Peyer's patch (tissue), 4 donors: Measurements from ENCODE around the gene SRCIN1.

Experiments
- CTCF ChIP-seq, 6 experiments: fragments of 450-650 bp in 4 of 6; fragments of 200-600 bp in 2 of 6; sonication (generic) in 1 of 6; IDR thresholded peaks; one replicate each; pipeline ENCODE4 v1.5.1; 2017 to 2019; ENCODE audit warnings: antibody characterized with exemption in 6 of 6, mild to moderate bottlenecking in 3 of 6, moderate library complexity in 1 of 6
- POLR2A ChIP-seq, 2 donors: fragments of 450-650 bp; IDR thresholded peaks; one replicate each; pipeline ENCODE4 v1.5.1; 2017; ENCODE audit warnings: antibody characterized with exemption in 2 of 2, mild to moderate bottlenecking in 2 of 2, moderate library complexity in 2 of 2

GRCh38 chr17:38578229-38579082 is 27.3 kb downstream of the SRCIN1 start:
- no peak for TF ChIP-seq CTCF (IDR thresholded peaks at IDR 0.05)
- no peak for TF ChIP-seq POLR2A (IDR thresholded peaks at IDR 0.05)
